ENCODE data around the gene CYP4F2.
"Not testable (repeated sequence)": the region's sequence is repeated elsewhere in the genome, so short reads cannot be mapped to it uniquely, and the experiment has no call there.

The CYP4F2 gene

GRCh38 chr19:15850385-15850784 is 47.5 kb downstream of the CYP4F2 start:
- DNase-seq (ENCODE audit: low read depth, low spot score) = no peak

- no peak for DNase-seq (ENCODE audit: low read depth, low spot score)
Observed at GRCh38 chr19:15846923-15847322, 51.0 kb downstream of the CYP4F2 start.

- not testable (repeated sequence) for DNase-seq (ENCODE audit: low read depth, low spot score)
Observed at GRCh38 chr19:15843894-15844222, 54.0 kb downstream of the CYP4F2 start.

- no peak for DNase-seq (ENCODE audit: low read depth, low spot score)
Observed at GRCh38 chr19:15843203-15843893, 54.5 kb downstream of the CYP4F2 start.

GRCh38 chr19:15841875-15842569 is 55.9 kb downstream of the CYP4F2 start:
- no peak for DNase-seq (ENCODE audit: low read depth, low spot score)

- no peak for DNase-seq (ENCODE audit: low read depth, low spot score)
Observed at GRCh38 chr19:15840833-15841232, 57.0 kb downstream of the CYP4F2 start.

GRCh38 chr19:15839888-15840287 is 58.0 kb downstream of the CYP4F2 start:
- not testable (repeated sequence) for DNase-seq (ENCODE audit: low read depth, low spot score)

GRCh38 chr19:15838351-15838750 is 59.5 kb downstream of the CYP4F2 start:
- DNase-seq (ENCODE audit: low read depth, low spot score) = no peak

- no peak for DNase-seq (ENCODE audit: low read depth, low spot score)
Observed at GRCh38 chr19:15837221-15837731, 60.6 kb downstream of the CYP4F2 start.

- DNase-seq (ENCODE audit: low read depth, low spot score) = no peak
Observed at GRCh38 chr19:15836330-15837220, 61.3 kb downstream of the CYP4F2 start.

- DNase-seq (ENCODE audit: low read depth, low spot score) = not testable (repeated sequence)
Observed at GRCh38 chr19:15835565-15836329, 62.1 kb downstream of the CYP4F2 start.

- DNase-seq (ENCODE audit: low read depth, low spot score) = not testable (repeated sequence)
Observed at GRCh38 chr19:15834232-15834631, 63.6 kb downstream of the CYP4F2 start.

- DNase-seq (ENCODE audit: low read depth, low spot score) = no peak
Observed at GRCh38 chr19:15831626-15832025, 66.2 kb downstream of the CYP4F2 start.

GRCh38 chr19:15829786-15830185 is 68.1 kb downstream of the CYP4F2 start:
- DNase-seq (ENCODE audit: low read depth, low spot score) = no peak

GRCh38 chr19:15829306-15829698 is 68.6 kb downstream of the CYP4F2 start:
- DNase-seq (ENCODE audit: low read depth, low spot score) = no peak

GRCh38 chr19:15828611-15829305 is 69.1 kb downstream of the CYP4F2 start:
- not testable (repeated sequence) for DNase-seq (ENCODE audit: low read depth, low spot score)

- DNase-seq (ENCODE audit: low read depth, low spot score) = no peak
Observed at GRCh38 chr19:15828121-15828610, 69.7 kb downstream of the CYP4F2 start.

All from iPS DF 19.7 (cell line).